Esophagus muscularis mucosa (tissue), 4 donors: ENCODE measurements around the gene C22orf42. TPM values are rescaled to one million over a fixed set of nuclear protein-coding genes. Genes with fewer than 3 reads are reported as not detected.
A peak's percentile ranks its signal among the peaks of the same experiment; 100 is the strongest.
"Not testable (repeated sequence)": the region's sequence is repeated elsewhere in the genome, so short reads cannot be mapped to it uniquely, and the experiment has no call there.

Experiments used
- DNase-seq: peaks from one replicate; pipeline ENCODE4 v3.0.0-alpha.2; 2017; ENCODE audit errors: extremely low spot score
- H3K27ac ChIP-seq, 4 donors: fragments of 200-600 bp; sonication (generic); replicated peaks in 1 of 4; 1 replicate in 3 of 4; 2 replicates in 1 of 4; pipeline ENCODE4 v1.5.1; 2016 to 2019; ENCODE audit warnings: mild to moderate bottlenecking in 1 of 4
- H3K27me3 ChIP-seq, 4 donors: fragments of 200-600 bp; sonication (generic); one replicate each; pipeline versions ENCODE4 v1.5.1 to v1.6.0; 2016 to 2019
- H3K36me3 ChIP-seq, 4 donors: fragments of 200-600 bp; sonication (generic); one replicate each; pipeline ENCODE4 v1.5.1; 2016 to 2019
- H3K4me1 ChIP-seq, 4 donors: fragments of 200-600 bp; sonication (generic); one replicate each; pipeline ENCODE4 v1.5.1; 2016 to 2019
- H3K4me3 ChIP-seq, 4 donors: fragments of 200-600 bp; sonication (generic); 1 replicate in 2 of 4; 2 replicates in 2 of 4; pipeline ENCODE4 v1.5.1; 2016 to 2019; ENCODE audit warnings: mild to moderate bottlenecking in 4 of 4, moderate library complexity in 1 of 4
- H3K9me3 ChIP-seq, 4 donors: fragments of 200-600 bp; sonication (generic); 1 replicate in 3 of 4; 2 replicates in 1 of 4; pipeline ENCODE4 v1.5.1; 2016 to 2019
- EP300 ChIP-seq: sonication (generic); formaldehyde crosslinking; IDR thresholded peaks from one replicate; pipeline ENCODE4 v1.6.1; 2017; ENCODE audit warnings: antibody characterized with exemption
- POLR2A ChIP-seq: fragments of 450-650 bp; IDR thresholded peaks from one replicate; pipeline ENCODE4 v1.6.1; 2017; ENCODE audit warnings: antibody characterized with exemption, moderate library complexity, mild to moderate bottlenecking, low read depth
- POLR2AphosphoS5 ChIP-seq, 2 donors: sonication (generic); formaldehyde crosslinking; IDR thresholded peaks; one replicate each; pipeline ENCODE4 v1.6.1; 2017; ENCODE audit warnings: antibody characterized with exemption in 2 of 2
- WGBS: methylation state at CpG from one replicate; pipeline ENCODE4 v1.1.5; 2018; 5-methylcytosine and 5-hydroxymethylcytosine counted together
- intact Hi-C: fragments of 100-400 bp; cut with DNase I; formaldehyde crosslinking; loops from one replicate; pipeline ENCODE4 v1.15.1; 2023
- total RNA-seq, 4 donors: library from RNA; depleted of rRNA; stranded (reverse); fragments of >200 nt; gene quantifications; one replicate each; pipeline versions ENCODE4 v1.1.0 to v1.2.1, GENCODE V29; 2016
- TF ChIP-seq, protein P1 (sequence below), 3 experiments: fragments of 200-600 bp in 2 of 3; fragments of 450-650 bp in 1 of 3; sonication (generic) in 2 of 3; IDR thresholded peaks; one replicate each; pipeline ENCODE4 v1.5.1; 2017 to 2019; ENCODE audit warnings: antibody characterized with exemption in 3 of 3, mild to moderate bottlenecking in 2 of 3, moderate library complexity in 1 of 3

The C22orf42 gene
- total RNA-seq, 4 donors from 2014 or later, result 0.26 TPM; not detected in 3

DNA sequence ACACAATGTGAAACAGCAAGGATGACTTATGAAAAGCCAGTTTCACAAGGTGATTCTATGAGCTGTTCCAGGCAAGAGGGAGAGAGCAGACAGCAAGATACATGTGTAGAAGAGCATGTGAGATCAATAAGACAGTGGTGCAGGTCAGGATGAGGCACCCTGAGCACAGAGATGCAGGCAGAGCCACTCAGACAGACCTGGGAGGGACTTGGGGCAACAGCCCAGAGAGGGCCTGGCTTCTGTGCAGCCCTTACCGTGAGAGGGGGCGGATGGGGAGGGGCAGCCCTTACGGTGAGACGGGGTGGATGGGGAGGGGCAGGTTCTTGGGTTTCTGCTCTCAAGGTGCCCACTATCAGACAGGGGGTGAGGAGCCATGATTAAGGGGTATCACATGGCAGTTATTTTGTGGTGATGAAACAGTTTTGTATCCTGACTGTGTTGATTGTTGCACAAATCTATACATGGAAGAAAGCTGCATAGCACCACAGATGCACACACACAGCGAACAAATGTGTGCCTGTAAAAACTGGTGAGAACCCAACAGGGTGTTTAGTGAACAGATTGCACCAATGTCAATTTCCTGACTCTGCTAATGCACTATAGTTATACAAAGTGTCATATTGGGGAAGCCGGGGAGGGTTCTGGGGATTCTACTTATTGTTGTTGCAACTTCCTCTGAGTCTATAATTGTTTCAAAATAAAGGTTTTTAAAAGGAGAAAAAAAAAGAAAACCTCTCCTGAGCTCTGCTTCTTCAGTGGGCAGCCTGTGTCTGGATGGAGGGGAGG lies 5.2 kb upstream of the C22orf42 start:
- peak; percentile 90 for DNase-seq
- Histone ChIP-seq H3K9me3 (no peaks in the 10 kb centered on the region), H3K36me3 (no peaks in the 10 kb centered on the region), H3K27me3 (peaks cover 0 to 46% (median under 1%) of the 10 kb centered on the region in 4 donors), H3K27ac (no peak overlapping the region), H3K4me3 (no peak overlapping the region), H3K4me1 (no peaks in the 10 kb centered on the region)
- intact Hi-C loops, result no loop called here
- WGBS, result 33% methylated on average over 6 of the region's 6 CpGs
- TF ChIP-seq EP300 (no peak), POLR2AphosphoS5 (IDR thresholded peaks at IDR 0.05) (no peak), POLR2A (no peak)
- TF ChIP-seq, protein P1, sequence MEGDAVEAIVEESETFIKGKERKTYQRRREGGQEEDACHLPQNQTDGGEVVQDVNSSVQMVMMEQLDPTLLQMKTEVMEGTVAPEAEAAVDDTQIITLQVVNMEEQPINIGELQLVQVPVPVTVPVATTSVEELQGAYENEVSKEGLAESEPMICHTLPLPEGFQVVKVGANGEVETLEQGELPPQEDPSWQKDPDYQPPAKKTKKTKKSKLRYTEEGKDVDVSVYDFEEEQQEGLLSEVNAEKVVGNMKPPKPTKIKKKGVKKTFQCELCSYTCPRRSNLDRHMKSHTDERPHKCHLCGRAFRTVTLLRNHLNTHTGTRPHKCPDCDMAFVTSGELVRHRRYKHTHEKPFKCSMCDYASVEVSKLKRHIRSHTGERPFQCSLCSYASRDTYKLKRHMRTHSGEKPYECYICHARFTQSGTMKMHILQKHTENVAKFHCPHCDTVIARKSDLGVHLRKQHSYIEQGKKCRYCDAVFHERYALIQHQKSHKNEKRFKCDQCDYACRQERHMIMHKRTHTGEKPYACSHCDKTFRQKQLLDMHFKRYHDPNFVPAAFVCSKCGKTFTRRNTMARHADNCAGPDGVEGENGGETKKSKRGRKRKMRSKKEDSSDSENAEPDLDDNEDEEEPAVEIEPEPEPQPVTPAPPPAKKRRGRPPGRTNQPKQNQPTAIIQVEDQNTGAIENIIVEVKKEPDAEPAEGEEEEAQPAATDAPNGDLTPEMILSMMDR (IDR thresholded peaks at IDR 0.05), result no peak

DNA sequence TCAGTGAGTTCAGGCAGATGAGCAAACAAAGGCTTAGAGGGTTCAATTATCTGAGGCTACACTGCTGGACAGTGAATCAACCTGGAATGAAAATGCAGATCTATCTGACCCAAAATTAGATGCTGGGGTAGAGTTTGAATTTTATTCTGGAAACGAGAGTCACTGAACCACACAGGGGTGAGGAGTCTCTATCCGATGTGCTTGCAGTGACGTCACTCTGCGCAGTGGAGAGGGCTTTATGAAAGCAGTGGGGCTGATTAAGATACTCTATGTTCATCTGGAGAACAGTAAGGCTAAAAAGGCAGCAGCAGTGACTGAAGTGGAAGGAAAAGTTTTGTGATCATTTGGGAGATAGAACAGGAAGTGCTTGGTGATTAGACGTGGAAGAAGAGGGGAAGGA lies 1.3 kb upstream of the C22orf42 start:
- H3K4me1 ChIP-seq, H3K4me3 ChIP-seq, intact Hi-C loops, DNase-seq, H3K36me3 ChIP-seq, H3K9me3 ChIP-seq, H3K27ac ChIP-seq: not testable (repeated sequence)
- H3K27me3 ChIP-seq, result peaks cover 0 to 44% (median 2%) of the 10 kb centered on the region in 4 donors
- 68% methylated on average over 5 of the region's 5 CpGs for WGBS

DNA sequence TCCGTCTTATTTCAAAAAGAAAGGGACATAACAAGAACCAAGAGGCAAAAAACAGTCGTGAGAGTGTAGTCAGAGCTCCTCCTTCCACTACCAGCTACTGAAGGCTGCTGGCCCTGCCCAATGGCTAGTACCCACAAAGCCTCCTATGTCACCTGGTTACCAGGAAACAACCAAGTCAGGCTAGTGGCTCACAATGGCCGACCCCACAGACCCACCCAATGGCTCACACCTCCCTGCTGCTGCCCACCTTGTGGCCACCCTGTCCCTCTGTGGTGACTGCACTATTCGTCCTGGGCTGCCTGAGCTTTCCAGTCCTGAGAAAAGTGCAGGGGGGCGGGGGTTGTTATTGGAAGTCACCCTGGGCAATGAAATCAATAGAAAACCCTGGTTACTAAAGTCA lies 1.5 kb downstream of the C22orf42 start:
- 82% methylated on average over 5 of the region's 5 CpGs for WGBS
- H3K36me3 ChIP-seq, H3K27ac ChIP-seq, intact Hi-C loops, H3K4me3 ChIP-seq, DNase-seq, H3K9me3 ChIP-seq, H3K4me1 ChIP-seq: not testable (repeated sequence)
- H3K27me3 ChIP-seq, result peaks cover 0 to 33% (median 2%) of the 10 kb centered on the region in 4 donors

DNA sequence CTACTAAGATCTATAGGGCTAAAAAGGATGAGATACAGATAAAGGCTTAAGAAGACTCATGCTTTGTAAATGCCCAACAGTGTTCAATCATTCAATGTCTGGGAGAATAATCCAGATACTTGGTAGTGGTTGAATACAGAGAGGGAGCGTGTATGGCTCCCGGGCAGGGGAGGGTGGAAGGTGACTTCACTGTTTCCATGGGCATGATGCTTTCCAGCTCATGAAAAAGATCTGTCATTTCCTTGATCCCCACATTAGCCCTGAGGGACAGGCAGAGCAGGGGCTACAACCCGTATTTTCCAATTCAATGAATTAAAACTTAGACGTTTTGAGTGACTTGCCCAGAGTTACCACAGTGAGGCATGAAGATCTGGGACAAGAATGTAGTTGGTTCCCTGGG lies 4.4 kb downstream of the C22orf42 start:
- H3K9me3 ChIP-seq, H3K4me1 ChIP-seq, H3K4me3 ChIP-seq, H3K27ac ChIP-seq, intact Hi-C loops, H3K36me3 ChIP-seq: not testable (repeated sequence)
- WGBS, result 72% methylated on average over 4 of the region's 4 CpGs
- peaks cover 0 to 15% (median 2%) of the 10 kb centered on the region in 4 donors for H3K27me3 ChIP-seq
- peak; percentile 53 for DNase-seq

DNA sequence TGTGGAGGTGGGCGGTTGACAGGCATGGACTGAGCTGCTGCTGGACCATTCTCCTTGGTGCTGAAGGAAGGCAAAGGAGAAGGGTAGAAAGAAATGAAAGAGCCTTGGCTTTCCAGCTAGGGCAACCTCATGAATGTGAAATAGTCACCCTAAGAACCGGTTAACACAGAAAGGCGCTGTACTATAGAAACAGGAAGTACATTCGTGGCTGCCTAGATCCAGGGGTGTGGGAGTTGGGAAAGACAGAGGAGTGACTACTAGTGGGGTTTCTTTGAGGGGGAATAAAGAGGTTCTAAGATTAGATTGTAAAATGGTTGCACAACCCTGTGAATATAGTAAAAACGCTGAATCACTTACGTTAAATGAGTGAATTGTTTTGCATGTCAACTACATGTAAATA lies 7.5 kb downstream of the C22orf42 start:
- H3K27me3 ChIP-seq, H3K4me3 ChIP-seq, H3K4me1 ChIP-seq, intact Hi-C loops, DNase-seq, H3K36me3 ChIP-seq, H3K27ac ChIP-seq, H3K9me3 ChIP-seq: not testable (repeated sequence)
- 60% methylated on average over 6 of the region's 6 CpGs for WGBS

DNA sequence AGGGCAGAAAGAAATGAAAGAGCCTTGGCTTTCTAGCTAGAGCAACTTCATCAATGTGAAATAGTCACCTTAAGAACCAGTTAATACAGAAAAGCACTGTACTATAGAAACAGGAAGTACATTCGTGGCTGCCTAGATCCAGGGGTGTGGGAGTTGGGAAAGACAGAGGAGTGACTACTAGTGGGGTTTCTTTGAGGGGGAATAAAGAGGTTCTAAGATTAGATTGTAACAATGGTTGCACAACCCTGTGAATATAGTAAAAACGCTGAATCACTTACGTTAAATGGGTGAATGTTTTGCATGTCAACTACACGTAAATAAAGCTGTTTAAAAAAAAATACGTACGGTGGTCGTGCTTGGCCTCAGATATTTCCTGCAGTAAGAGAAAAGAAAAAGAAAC lies 8.5 kb downstream of the C22orf42 start:
- DNase-seq, H3K4me3 ChIP-seq, H3K27me3 ChIP-seq, H3K4me1 ChIP-seq, intact Hi-C loops, H3K36me3 ChIP-seq, H3K27ac ChIP-seq, H3K9me3 ChIP-seq: not testable (repeated sequence)
- 68% methylated on average over 7 of the region's 7 CpGs for WGBS

DNA sequence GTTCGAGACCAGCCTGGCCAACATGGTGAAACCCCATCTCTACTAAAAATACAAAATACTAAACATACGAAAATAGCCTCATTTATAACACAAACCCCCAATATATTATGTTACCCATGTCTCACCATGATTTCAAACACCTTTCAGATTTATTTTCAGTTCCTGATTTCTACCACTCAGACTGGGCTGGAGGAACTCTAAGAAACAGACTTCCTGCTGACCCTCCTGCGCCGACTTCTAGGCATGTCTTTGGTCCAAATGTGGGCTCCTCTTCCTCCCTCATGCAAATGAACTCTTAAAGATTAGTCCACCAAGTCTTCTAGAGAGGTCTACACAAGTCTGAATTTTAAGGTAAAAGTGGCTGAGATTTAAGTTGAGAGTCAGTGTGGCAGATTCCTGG lies 10.7 kb downstream of the C22orf42 start:
- H3K4me1 ChIP-seq, H3K27ac ChIP-seq, intact Hi-C loops, H3K9me3 ChIP-seq, H3K27me3 ChIP-seq, H3K36me3 ChIP-seq, H3K4me3 ChIP-seq: not testable (repeated sequence)
- DNase-seq, result peak; percentile 47
- WGBS, result 83% methylated on average over 4 of the region's 4 CpGs

DNA sequence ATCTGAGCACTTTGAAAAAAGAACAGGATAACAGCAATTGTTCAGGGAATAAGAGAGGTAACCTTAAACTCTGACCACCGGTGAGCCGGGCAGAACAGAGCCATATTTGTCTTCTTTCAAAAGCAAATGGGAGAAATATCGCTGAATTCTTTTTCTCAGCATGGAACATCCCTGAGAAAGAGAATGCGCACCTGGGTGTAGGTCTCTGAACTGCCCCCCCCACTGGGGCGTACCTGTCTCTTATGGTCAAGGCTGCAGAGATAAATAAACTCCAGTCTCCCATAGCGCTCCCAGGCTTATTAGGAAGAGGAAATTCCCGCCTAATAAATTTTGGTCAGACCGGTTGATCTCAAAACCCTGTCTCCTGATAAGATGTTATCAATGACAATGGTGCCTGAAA lies 12.0 kb downstream of the C22orf42 start:
- H3K36me3 ChIP-seq, H3K27ac ChIP-seq, H3K4me1 ChIP-seq, H3K27me3 ChIP-seq, intact Hi-C loops, H3K4me3 ChIP-seq, DNase-seq, H3K9me3 ChIP-seq: not testable (repeated sequence)
- 89% methylated on average over 8 of the region's 8 CpGs for WGBS
